Stimulated activated CD4-positive, alpha-beta T cell treated with anti-CD3 and anti-CD28 coated beads, TNF-alpha, amount 100 ng/mL, for 24 hours (primary cell): ENCODE results near the gene LRMDA.

Experiments used
- DNase-seq, 3 experiments: peaks; one replicate each; pipeline ENCODE4 v3.0.0-alpha.2; 2020; ENCODE audit warnings: low read depth in 3 of 3

LRMDA gene

GRCh38 chr10:76301950-76302349 is 870.5 kb downstream of the LRMDA start:
- no peak for DNase-seq

DNA sequence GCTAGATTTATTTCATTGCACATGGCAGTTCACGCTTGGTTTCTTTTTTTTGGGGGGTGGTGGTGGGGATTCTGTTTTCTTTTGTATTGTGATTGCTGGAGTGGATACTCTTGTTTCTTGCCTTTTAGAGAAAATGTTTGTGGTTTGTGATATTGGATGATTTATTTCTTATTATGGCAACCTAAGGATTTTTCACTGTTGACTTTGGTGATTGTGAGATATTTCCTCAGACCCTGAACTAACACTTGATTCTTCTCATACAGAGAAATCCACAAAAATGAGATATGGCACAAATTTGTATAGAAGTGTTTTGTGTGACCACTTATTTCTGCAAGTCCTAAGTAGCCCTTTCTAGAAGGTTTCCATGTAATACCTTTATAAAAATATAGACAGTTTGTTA is 871.1 kb downstream of the LRMDA start:
- no peak for DNase-seq

- no peak for DNase-seq
Observed at GRCh38 chr10:76302961-76303630, 871.7 kb downstream of the LRMDA start.

GRCh38 chr10:76303682-76304316 is 872.4 kb downstream of the LRMDA start:
- DNase-seq: no peak

DNA sequence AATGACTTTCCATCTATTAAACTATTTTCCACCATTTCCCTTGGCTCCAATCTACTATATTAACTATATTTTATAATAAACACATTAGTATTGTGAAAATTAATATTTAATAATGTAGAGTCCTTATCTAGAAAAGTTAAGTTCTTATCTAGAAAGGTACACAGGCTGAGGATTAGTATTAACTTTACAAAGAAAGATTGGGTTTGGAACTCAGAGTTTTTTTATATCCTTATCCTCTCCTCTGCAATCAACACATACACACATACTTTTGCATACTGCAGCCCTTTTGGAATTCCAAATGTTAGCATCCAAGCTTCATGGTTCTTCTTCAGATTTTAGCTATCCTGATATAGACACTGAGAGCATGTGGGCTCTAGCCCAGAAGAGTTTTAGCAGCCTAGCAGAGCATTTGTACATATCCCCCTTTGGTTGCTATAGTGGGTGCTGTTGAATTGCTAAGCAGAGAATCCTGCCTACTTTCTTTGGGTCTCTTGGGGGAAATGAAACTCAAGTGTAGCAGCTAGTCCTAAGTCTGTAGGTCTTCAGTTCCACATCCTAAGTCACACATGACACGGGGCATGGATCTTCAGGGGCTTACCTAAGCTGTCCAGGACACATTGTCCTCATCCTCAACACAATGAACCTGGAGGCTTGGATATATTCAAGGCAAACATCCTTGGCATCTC is 874.6 kb downstream of the LRMDA start:
- DNase-seq: no peak

DNA sequence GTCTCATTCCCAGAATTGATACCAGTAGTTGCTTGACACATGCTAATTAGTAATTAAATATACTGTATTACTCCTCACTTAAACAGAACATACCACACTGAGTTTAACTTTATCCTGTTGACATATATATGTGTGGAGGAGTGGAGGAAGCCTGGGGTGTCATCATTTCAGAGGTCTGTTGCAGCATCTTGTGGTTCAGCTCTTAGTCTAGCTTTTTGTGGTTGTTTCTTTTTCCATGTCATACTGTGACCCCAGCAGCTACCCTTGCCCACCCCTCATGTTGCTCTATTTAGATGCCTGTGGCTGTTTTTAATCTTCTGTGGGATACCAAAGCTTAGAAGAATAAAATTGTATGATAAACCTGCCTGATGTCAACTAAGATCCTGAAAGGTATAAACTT is 875.4 kb downstream of the LRMDA start:
- no peak for DNase-seq

DNA sequence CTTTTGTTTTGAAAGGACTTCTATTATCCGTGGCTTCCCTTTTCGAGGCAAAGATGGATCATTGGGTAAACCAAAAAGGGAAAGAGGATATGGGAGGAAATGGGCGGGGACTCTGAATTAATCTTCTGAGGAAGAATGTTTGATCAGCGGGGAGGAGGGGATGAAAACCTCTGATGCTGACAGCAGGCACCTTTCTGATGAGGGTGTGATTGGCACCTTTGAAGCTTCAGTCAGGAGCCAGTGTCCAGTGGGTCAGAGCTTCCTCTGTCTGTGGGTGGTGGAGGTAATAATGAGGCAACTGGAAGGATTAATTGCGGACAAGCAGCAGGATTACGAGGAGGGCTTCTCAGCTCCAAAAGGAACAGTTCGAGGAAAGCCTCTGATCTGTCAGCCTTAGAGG is 877.6 kb downstream of the LRMDA start:
- DNase-seq: no peak

GRCh38 chr10:76309741-76310587 is 878.5 kb downstream of the LRMDA start:
- DNase-seq: no peak

- DNase-seq: no peak
Observed at GRCh38 chr10:76310588-76311080, 879.2 kb downstream of the LRMDA start.

GRCh38 chr10:76311752-76312636 is 880.6 kb downstream of the LRMDA start:
- no peak for DNase-seq

GRCh38 chr10:76315240-76315639 is 883.8 kb downstream of the LRMDA start:
- no peak for DNase-seq

DNA sequence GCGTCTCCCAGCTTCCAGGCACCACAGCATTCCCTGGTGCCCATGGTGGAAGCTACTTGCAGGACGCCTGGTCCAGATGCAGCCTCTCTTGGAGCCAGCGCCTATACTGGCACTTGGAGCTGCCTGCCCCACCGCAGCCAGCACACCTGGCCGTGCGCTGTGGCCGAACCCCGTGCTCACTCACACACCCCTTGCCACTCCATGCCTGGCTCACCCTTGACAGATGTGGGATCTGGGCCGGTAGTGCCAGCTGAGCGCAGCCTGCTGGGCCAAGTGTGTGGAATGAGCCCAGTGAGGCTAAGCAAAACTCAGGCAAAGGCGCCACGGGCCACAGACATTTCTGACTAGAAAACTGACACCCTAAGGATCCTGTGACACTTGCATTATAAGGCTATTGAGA is 884.8 kb downstream of the LRMDA start:
- no peak for DNase-seq

DNA sequence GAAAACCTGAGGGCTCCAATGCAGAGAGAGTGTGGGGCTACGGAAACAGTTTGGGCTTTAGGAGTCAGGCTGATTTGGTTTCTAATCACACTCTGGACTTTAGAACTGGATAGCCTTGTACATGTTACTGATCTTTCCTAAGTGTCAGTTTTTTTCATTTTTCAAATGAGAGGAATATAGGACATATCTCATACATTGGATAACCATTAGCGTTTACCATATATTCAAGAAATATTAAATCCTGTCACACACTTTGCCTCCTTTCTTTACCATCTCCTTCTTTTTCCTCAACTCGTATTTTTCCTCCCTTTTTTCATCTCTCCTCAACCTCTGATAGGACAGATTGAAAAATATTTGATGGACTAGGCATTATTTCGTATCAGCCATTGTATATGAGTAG is 885.7 kb downstream of the LRMDA start:
- no peak for DNase-seq

GRCh38 chr10:76318211-76318610 is 886.8 kb downstream of the LRMDA start:
- no peak for DNase-seq

- DNase-seq: no peak
Observed at GRCh38 chr10:76319661-76320060, 888.2 kb downstream of the LRMDA start.

DNA sequence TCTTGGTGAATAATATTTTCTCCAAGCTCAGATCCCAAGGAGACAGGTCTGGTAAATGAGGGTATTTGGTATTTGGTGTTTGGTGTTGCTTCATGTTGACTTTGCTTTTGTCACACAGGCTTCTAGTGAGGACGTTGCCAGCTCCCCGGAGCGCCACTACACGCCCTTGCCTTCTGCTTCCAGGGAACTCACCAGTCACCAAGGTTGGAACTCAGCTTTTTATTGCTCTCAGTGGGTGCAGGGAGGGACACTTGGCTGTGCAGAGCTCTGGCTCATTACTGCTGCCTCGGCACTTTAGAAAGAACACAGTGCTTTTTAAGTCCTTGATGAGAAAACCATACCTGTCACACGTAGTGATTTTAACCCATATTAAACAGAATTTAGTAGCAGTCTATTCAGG is 892.9 kb downstream of the LRMDA start:
- no peak for DNase-seq

- no peak for DNase-seq
Observed at GRCh38 chr10:76327441-76327840, 896.0 kb downstream of the LRMDA start.

GRCh38 chr10:76328348-76328747 is 896.9 kb downstream of the LRMDA start:
- DNase-seq: no peak

DNA sequence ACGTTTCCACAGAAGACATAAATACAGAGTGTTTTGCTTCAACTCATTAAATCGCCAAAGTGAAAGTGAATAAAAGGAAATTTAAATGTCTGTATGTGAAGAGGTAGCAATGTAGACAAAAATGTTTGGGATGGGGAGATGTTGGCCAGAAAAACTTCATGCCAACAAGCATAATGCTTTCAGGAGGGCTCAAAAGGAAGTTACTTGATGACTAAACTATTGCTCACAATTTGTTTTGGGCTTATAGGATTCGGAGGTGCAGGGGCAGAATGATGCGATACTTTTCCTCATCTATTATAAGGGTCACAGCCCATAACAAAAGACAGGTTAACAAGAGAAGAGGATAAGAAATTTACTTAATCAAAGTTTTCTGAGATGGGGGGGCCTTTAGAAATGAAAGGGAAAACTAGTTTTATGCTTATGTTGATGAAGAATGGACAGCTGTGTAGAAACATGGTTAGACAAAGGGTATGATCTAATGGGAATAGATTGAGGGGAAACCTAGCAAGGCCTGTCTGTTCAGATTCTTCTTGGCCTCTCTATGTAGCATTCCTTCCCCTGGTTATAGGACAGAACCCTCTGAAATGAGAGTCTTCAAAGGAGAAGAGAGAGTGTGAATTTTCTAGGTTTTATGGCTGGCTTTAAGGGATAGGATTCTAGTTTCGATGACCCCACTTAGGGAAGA is 898.6 kb downstream of the LRMDA start:
- DNase-seq: no peak

DNA sequence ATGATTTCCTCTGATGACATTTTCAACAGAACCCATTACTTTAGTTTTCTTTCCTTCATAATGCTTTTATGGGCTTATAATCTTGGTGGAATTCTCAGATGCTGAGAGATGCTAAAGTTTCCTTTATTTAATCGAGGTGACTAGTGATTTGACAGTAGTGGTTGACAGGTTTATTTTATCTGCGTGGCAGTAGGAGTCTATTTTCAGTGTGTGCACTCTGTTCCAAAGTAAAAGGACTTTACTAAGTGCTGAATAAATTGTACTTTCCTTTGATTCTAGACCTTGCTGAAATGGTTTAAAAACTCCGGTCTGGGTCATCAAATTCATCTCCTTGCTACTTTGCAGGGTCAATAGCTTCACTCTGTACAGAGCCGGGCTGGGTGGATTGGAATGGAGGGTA is 900.3 kb downstream of the LRMDA start:
- no peak for DNase-seq

DNA sequence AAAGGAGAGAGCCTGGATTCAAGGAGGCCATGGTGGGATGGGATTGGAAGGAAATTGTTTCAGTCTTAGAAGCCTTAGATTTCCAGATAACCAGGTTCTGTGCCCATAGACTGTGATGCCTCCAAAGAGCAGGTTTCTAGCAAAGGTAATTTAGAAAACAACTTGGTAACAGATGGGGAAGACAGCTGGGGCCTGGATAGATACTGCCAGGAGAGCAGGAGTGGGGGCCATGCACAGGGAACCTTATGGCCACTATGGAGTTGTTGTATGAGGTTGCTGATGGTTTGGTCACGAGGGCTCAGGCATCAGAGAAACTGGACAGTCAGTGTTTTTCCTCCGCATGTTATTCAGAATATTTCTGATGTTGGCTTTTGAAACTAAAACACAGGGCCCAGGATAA is 901.9 kb downstream of the LRMDA start:
- DNase-seq: no peak
